Neural cell (in vitro differentiated cells): ENCODE results near the gene P2RX3. TPM values are rescaled to one million over a fixed set of nuclear protein-coding genes. Genes with fewer than 3 reads are reported as not detected.

Experiments
- H2AFZ ChIP-seq: fragments of 200-600, 300-800 bp; sonication (generic), shearing (Covaris generic); 2 replicates; pipeline ENCODE4 v1.6.0; 2014; ENCODE audit warnings: low read depth, mild to moderate bottlenecking, antibody characterized with exemption, low read length, moderate library complexity
- H3F3A ChIP-seq: fragments of 200-600 bp; shearing (Covaris generic); 2 replicates; pipeline ENCODE4 v1.6.1; 2016; ENCODE audit warnings: mild to moderate bottlenecking, moderate library complexity, mixed read lengths, antibody characterized with exemption, low read length; ENCODE audit not compliant: insufficient read depth, poor library complexity, severe bottlenecking
- H3K27ac ChIP-seq: fragments of 200-600, 300-800 bp; sonication (generic), shearing (Covaris generic); 2 replicates; pipeline ENCODE4 v1.5.1; 2014; ENCODE audit warnings: mild to moderate bottlenecking, low read length, moderate library complexity
- H3K27me3 ChIP-seq: fragments of 300-800, 200-600 bp; sonication (generic), shearing (Covaris generic); 2 replicates; pipeline ENCODE4 v1.6.0; 2014; ENCODE audit warnings: mild to moderate bottlenecking, low read depth, low read length, moderate library complexity; ENCODE audit not compliant: insufficient read depth
- H3K36me3 ChIP-seq: fragments of 300-800, 200-600 bp; sonication (generic), shearing (Covaris generic); 2 replicates; pipeline ENCODE4 v1.5.1; 2014; ENCODE audit warnings: mild to moderate bottlenecking, antibody characterized with exemption, low read length, moderate library complexity; ENCODE audit not compliant: insufficient read depth
- H3K4me2 ChIP-seq: fragments of 300-800, 200-600 bp; sonication (generic), shearing (Covaris generic); 2 replicates; pipeline ENCODE4 v1.6.0; 2014; ENCODE audit warnings: mild to moderate bottlenecking, low read length
- H3K4me3 ChIP-seq: fragments of 300-800, 200-600 bp; sonication (generic), shearing (Covaris generic); 2 replicates; pipeline ENCODE4 v1.5.1; 2014; ENCODE audit warnings: mild to moderate bottlenecking, low read length, moderate library complexity
- H3K79me2 ChIP-seq: fragments of 200-600 bp; shearing (Covaris generic); replicated peaks from 2 replicates; pipeline ENCODE4 v1.6.0; 2014; ENCODE audit warnings: mild to moderate bottlenecking, low read length, moderate library complexity; ENCODE audit not compliant: insufficient read depth
- H3K9ac ChIP-seq: fragments of 300-800, 200-600 bp; sonication (generic), shearing (Covaris generic); 2 replicates; pipeline ENCODE4 v1.6.1; 2016; ENCODE audit warnings: mild to moderate bottlenecking, low read length, mixed read lengths
- H3K9me2 ChIP-seq: fragments of 200-600 bp; shearing (Covaris generic); 2 replicates; pipeline ENCODE4 v1.6.1; 2016; ENCODE audit warnings: mild to moderate bottlenecking, low read length, mixed read lengths; ENCODE audit not compliant: insufficient read depth
- H3K9me3 ChIP-seq: fragments of 200-600, 300-800 bp; sonication (generic), shearing (Covaris generic); 2 replicates; pipeline ENCODE4 v1.6.1; 2016; ENCODE audit warnings: mild to moderate bottlenecking, mixed run types, low read length, moderate library complexity, mixed read lengths
- H4K20me1 ChIP-seq: fragments of 200-600 bp; shearing (Covaris generic); 2 replicates; pipeline ENCODE4 v1.6.1; 2016; ENCODE audit warnings: mild to moderate bottlenecking, mixed run types; ENCODE audit not compliant: insufficient read depth
- CTCF ChIP-seq: fragments of 450-650 bp; IDR thresholded peaks from 2 replicates; pipeline ENCODE4 v1.5.1; 2014; ENCODE audit warnings: antibody characterized with exemption, mild to moderate bottlenecking, moderate library complexity; ENCODE audit not compliant: poor library complexity, severe bottlenecking
- EP300 ChIP-seq: fragments of 450-650 bp; conservative IDR thresholded peaks from 2 replicates; pipeline ENCODE4 v1.6.1; 2014; ENCODE audit warnings: antibody characterized with exemption, mild to moderate bottlenecking, moderate library complexity; ENCODE audit not compliant: poor library complexity, severe bottlenecking
- EZH2 ChIP-seq: fragments of 200-600, 300-800 bp; shearing (Covaris generic), sonication (generic); IDR thresholded peaks from 2 replicates; pipeline ENCODE4 v1.6.1; 2014; ENCODE audit warnings: antibody characterized with exemption, low read length, borderline replicate concordance, mild to moderate bottlenecking; ENCODE audit not compliant: insufficient read depth, poor library complexity, severe bottlenecking
- MXI1 ChIP-seq: fragments of 450-650 bp; conservative IDR thresholded peaks from 2 replicates; pipeline ENCODE4 v1.6.1; 2014; ENCODE audit warnings: antibody characterized with exemption, mild to moderate bottlenecking; ENCODE audit not compliant: poor library complexity, severe bottlenecking
- POLR2AphosphoS5 ChIP-seq: IDR thresholded peaks from 2 replicates; pipeline ENCODE4 v1.6.1; 2012
- RAD21 ChIP-seq: fragments of 450-650 bp; conservative IDR thresholded peaks from 2 replicates; pipeline ENCODE4 v1.6.1; 2014; ENCODE audit warnings: antibody characterized with exemption, mild to moderate bottlenecking, moderate library complexity
- REST ChIP-seq: IDR thresholded peaks from 2 replicates; pipeline ENCODE4 v1.6.1; 2012; ENCODE audit warnings: borderline replicate concordance
- SMC3 ChIP-seq: fragments of 450-650 bp; conservative IDR thresholded peaks from 2 replicates; pipeline ENCODE4 v1.6.1; 2014; ENCODE audit warnings: antibody characterized with exemption, mild to moderate bottlenecking, moderate library complexity; ENCODE audit not compliant: poor library complexity
- TAF1 ChIP-seq: IDR thresholded peaks from 2 replicates; pipeline ENCODE4 v1.6.1; 2012; ENCODE audit warnings: low read depth
- polyA plus RNA-seq: library from polyadenylated mRNA; depleted of rRNA; stranded (reverse); fragments of >200 nt; gene quantifications from 2 replicates; pipeline ENCODE4 v1.2.3, GENCODE V29; 2014

The P2RX3 gene
- polyA plus RNA-seq, 1 donor from 2014 or later = not detected

GRCh38 chr11:57374966-57375365 is 36.8 kb downstream of the P2RX3 start:
- TF ChIP-seq TAF1 = no peak
- TF ChIP-seq RAD21 = no peak
- Histone ChIP-seq H3K27me3 (no peaks in the 10 kb centered on the region), H3K9me2 (no peaks in the 10 kb centered on the region), H4K20me1 (no peaks in the 10 kb centered on the region), H3K4me3 (no peak overlapping the region), H3K4me2 (no peak overlapping the region), H2AFZ (no peak overlapping the region), H3K9me3 (no peaks in the 10 kb centered on the region), H3K27ac (no peak overlapping the region), H3F3A (no peaks in the 10 kb centered on the region), H3K36me3 (no peaks in the 10 kb centered on the region), H3K79me2 (no peaks in the 10 kb centered on the region), H3K9ac (no peak overlapping the region)

- Histone ChIP-seq H3K4me2 (no peak overlapping the region), H3K27ac (no peak overlapping the region), H3K4me3 (no peak overlapping the region), H3K27me3 (no peaks in the 10 kb centered on the region), H4K20me1 (no peaks in the 10 kb centered on the region), H3K9me3 (no peaks in the 10 kb centered on the region), H3K9me2 (no peaks in the 10 kb centered on the region), H3F3A (no peaks in the 10 kb centered on the region), H3K79me2 (no peaks in the 10 kb centered on the region), H3K36me3 (no peaks in the 10 kb centered on the region), H2AFZ (no peak overlapping the region), H3K9ac (no peak overlapping the region)
- TF ChIP-seq EZH2 = no peak
- no peak for TF ChIP-seq REST
- no peak for TF ChIP-seq TAF1
- TF ChIP-seq CTCF = no peak
- no peak for TF ChIP-seq EP300
- TF ChIP-seq POLR2AphosphoS5 = no peak
- no peak for TF ChIP-seq RAD21
- TF ChIP-seq SMC3 = no peak
- TF ChIP-seq MXI1 = no peak
Measured at GRCh38 chr11:57375490-57375889, 37.3 kb downstream of the P2RX3 start.
